ENCODE measurements around the gene HOXC13.

HOXC13 gene

GRCh38 chr12:53950789-53951576 lies 12.4 kb downstream of the HOXC13 start:
- H3K14ac ChIP-seq (ENCODE audit: low read length) = peak overlapping the region; percentile 38
- no peak overlapping the region for H2BK15ac ChIP-seq (ENCODE audit: low read length)
- DNase-seq (ENCODE audit: low spot score) = no peak
- H3K27ac ChIP-seq (replicated peaks; ENCODE audit: low read length) = no peak overlapping the region
- H3K4ac ChIP-seq (ENCODE audit: low read length) = no peak overlapping the region
- H3K36me3 ChIP-seq (replicated peaks in 1 of 2; ENCODE audit: control insufficient read depth in 2 of 2, insufficient read depth in 2 of 2, low read length in 2 of 2) = no peaks in the 10 kb centered on the region
- no peak overlapping the region for H2BK12ac ChIP-seq (ENCODE audit: low read length)
- peak overlapping the region; percentile 89 for H3K23ac ChIP-seq (ENCODE audit: low read depth, low read length, poor library complexity)
- H3K79me1 ChIP-seq (ENCODE audit: low read depth, low read length) = peaks cover 3% of the 10 kb centered on the region
- no peak overlapping the region for H4K8ac ChIP-seq (ENCODE audit: low read depth, low read length)
- peaks cover 72 to 100% (median 99%) of the 10 kb centered on the region in 3 experiments for H3K27me3 ChIP-seq (ENCODE audit: control insufficient read depth in 3 of 3, insufficient read depth in 3 of 3, low read depth in 1 of 3, low read length in 3 of 3)
- H2BK120ac ChIP-seq (ENCODE audit: low read depth, low read length) = no peak overlapping the region
- H2AK5ac ChIP-seq (ENCODE audit: low read depth, low read length) = no peak overlapping the region
- H2AFZ ChIP-seq (ENCODE audit: low read length) = no peak overlapping the region
- H3K4me3 ChIP-seq (ENCODE audit: low read length in 2 of 2) = no peak overlapping the region
- H3K9me3 ChIP-seq (replicated peaks in 1 of 2; ENCODE audit: control insufficient read depth in 2 of 2, insufficient read depth in 1 of 2, low read depth in 1 of 2, low read length in 2 of 2) = peaks cover 0 to 8% of the 10 kb centered on the region in 2 donors
- no peak overlapping the region for H2BK5ac ChIP-seq (ENCODE audit: low read length)
- no peak overlapping the region for H4K91ac ChIP-seq (ENCODE audit: low read depth, low read length, poor library complexity)
- no CpG with 5 or more reads among the region's 34 CpGs for WGBS, 2 donors (ENCODE audit: extremely low coverage in 2 of 2, insufficient read length in 2 of 2, insufficient replicate concordance in 1 of 2)
- no peak overlapping the region for H3K18ac ChIP-seq (ENCODE audit: low read length)
- H3K4me2 ChIP-seq (ENCODE audit: insufficient read depth, low read length, poor library complexity, severe bottlenecking) = peak overlapping the region; percentile 11
- H3K4me1 ChIP-seq (ENCODE audit: control insufficient read depth in 2 of 2, insufficient read depth in 1 of 2, low read depth in 1 of 2, low read length in 2 of 2) = no peaks in the 10 kb centered on the region
- no peak overlapping the region for H3K9ac ChIP-seq (ENCODE audit: low read depth, low read length, poor library complexity)

- H3K4me1 ChIP-seq (ENCODE audit: control insufficient read depth in 2 of 2, insufficient read depth in 1 of 2, low read depth in 1 of 2, low read length in 2 of 2) = no peaks in the 10 kb centered on the region
- H3K27me3 ChIP-seq (ENCODE audit: control insufficient read depth in 3 of 3, insufficient read depth in 3 of 3, low read depth in 1 of 3, low read length in 3 of 3) = peaks cover 76 to 100% (median 99%) of the 10 kb centered on the region in 3 experiments
- H2AK5ac ChIP-seq (ENCODE audit: low read depth, low read length) = no peak overlapping the region
- H4K91ac ChIP-seq (ENCODE audit: low read depth, low read length, poor library complexity) = no peak overlapping the region
- no peak overlapping the region for H3K4me3 ChIP-seq (ENCODE audit: low read length in 2 of 2)
- peaks cover 0 to 11% of the 10 kb centered on the region in 2 donors for H3K9me3 ChIP-seq (replicated peaks in 1 of 2; ENCODE audit: control insufficient read depth in 2 of 2, insufficient read depth in 1 of 2, low read depth in 1 of 2, low read length in 2 of 2)
- no peak overlapping the region for H3K4me2 ChIP-seq (ENCODE audit: insufficient read depth, low read length, poor library complexity, severe bottlenecking)
- no peak overlapping the region for H2BK5ac ChIP-seq (ENCODE audit: low read length)
- no peak overlapping the region for H3K4ac ChIP-seq (ENCODE audit: low read length)
- H2BK120ac ChIP-seq (ENCODE audit: low read depth, low read length) = no peak overlapping the region
- no peak overlapping the region for H3K18ac ChIP-seq (ENCODE audit: low read length)
- no peaks in the 10 kb centered on the region for H3K36me3 ChIP-seq (replicated peaks in 1 of 2; ENCODE audit: control insufficient read depth in 2 of 2, insufficient read depth in 2 of 2, low read length in 2 of 2)
- no peak overlapping the region for H3K9ac ChIP-seq (ENCODE audit: low read depth, low read length, poor library complexity)
- no peak overlapping the region for H3K27ac ChIP-seq (replicated peaks; ENCODE audit: low read length)
- H2BK15ac ChIP-seq (ENCODE audit: low read length) = no peak overlapping the region
- no peak overlapping the region for H2AFZ ChIP-seq (ENCODE audit: low read length)
- no CpG with 5 or more reads among the region's 47 CpGs for WGBS, 2 donors (ENCODE audit: extremely low coverage in 2 of 2, insufficient read length in 2 of 2, insufficient replicate concordance in 1 of 2)
- no peak overlapping the region for H4K8ac ChIP-seq (ENCODE audit: low read depth, low read length)
- H3K79me1 ChIP-seq (ENCODE audit: low read depth, low read length) = peaks cover 3% of the 10 kb centered on the region
- H3K23ac ChIP-seq (ENCODE audit: low read depth, low read length, poor library complexity) = no peak overlapping the region
- no peak overlapping the region for H2BK12ac ChIP-seq (ENCODE audit: low read length)
- no peak for DNase-seq (ENCODE audit: low spot score)
- H3K14ac ChIP-seq (ENCODE audit: low read length) = peak overlapping the region; percentile 38
Measured at GRCh38 chr12:53951577-53952334, 13.1 kb downstream of the HOXC13 start.

GRCh38 chr12:53952335-53952694 lies 13.7 kb downstream of the HOXC13 start:
- WGBS, 2 donors (ENCODE audit: extremely low coverage in 2 of 2, insufficient read length in 2 of 2, insufficient replicate concordance in 1 of 2) = no CpG with 5 or more reads among the region's 13 CpGs
- no peak overlapping the region for H3K27ac ChIP-seq (replicated peaks; ENCODE audit: low read length)
- H3K4me1 ChIP-seq (ENCODE audit: control insufficient read depth in 2 of 2, insufficient read depth in 1 of 2, low read depth in 1 of 2, low read length in 2 of 2) = no peaks in the 10 kb centered on the region
- H2AK5ac ChIP-seq (ENCODE audit: low read depth, low read length) = no peak overlapping the region
- H3K79me1 ChIP-seq (ENCODE audit: low read depth, low read length) = peaks cover 3% of the 10 kb centered on the region
- H2BK120ac ChIP-seq (ENCODE audit: low read depth, low read length) = no peak overlapping the region
- H3K36me3 ChIP-seq (replicated peaks in 1 of 2; ENCODE audit: control insufficient read depth in 2 of 2, insufficient read depth in 2 of 2, low read length in 2 of 2) = no peaks in the 10 kb centered on the region
- H2BK15ac ChIP-seq (ENCODE audit: low read length) = no peak overlapping the region
- H2BK12ac ChIP-seq (ENCODE audit: low read length) = no peak overlapping the region
- peak overlapping the region; percentile 38 for H3K14ac ChIP-seq (ENCODE audit: low read length)
- H3K18ac ChIP-seq (ENCODE audit: low read length) = no peak overlapping the region
- H3K23ac ChIP-seq (ENCODE audit: low read depth, low read length, poor library complexity) = no peak overlapping the region
- no peak overlapping the region for H4K91ac ChIP-seq (ENCODE audit: low read depth, low read length, poor library complexity)
- H3K4me2 ChIP-seq (ENCODE audit: insufficient read depth, low read length, poor library complexity, severe bottlenecking) = no peak overlapping the region
- no peak overlapping the region for H3K4me3 ChIP-seq (ENCODE audit: low read length in 2 of 2)
- no peak overlapping the region for H4K8ac ChIP-seq (ENCODE audit: low read depth, low read length)
- DNase-seq (ENCODE audit: low spot score) = no peak
- no peak overlapping the region for H2AFZ ChIP-seq (ENCODE audit: low read length)
- H2BK5ac ChIP-seq (ENCODE audit: low read length) = no peak overlapping the region
- H3K27me3 ChIP-seq (ENCODE audit: control insufficient read depth in 3 of 3, insufficient read depth in 3 of 3, low read depth in 1 of 3, low read length in 3 of 3) = peaks cover 80 to 100% (median 100%) of the 10 kb centered on the region in 3 experiments
- no peak overlapping the region for H3K9ac ChIP-seq (ENCODE audit: low read depth, low read length, poor library complexity)
- no peak overlapping the region for H3K4ac ChIP-seq (ENCODE audit: low read length)
- H3K9me3 ChIP-seq (replicated peaks in 1 of 2; ENCODE audit: control insufficient read depth in 2 of 2, insufficient read depth in 1 of 2, low read depth in 1 of 2, low read length in 2 of 2) = peaks cover 0 to 15% of the 10 kb centered on the region in 2 donors
